ENCODE results near the gene ATG7.

Gene ATG7

DNA sequence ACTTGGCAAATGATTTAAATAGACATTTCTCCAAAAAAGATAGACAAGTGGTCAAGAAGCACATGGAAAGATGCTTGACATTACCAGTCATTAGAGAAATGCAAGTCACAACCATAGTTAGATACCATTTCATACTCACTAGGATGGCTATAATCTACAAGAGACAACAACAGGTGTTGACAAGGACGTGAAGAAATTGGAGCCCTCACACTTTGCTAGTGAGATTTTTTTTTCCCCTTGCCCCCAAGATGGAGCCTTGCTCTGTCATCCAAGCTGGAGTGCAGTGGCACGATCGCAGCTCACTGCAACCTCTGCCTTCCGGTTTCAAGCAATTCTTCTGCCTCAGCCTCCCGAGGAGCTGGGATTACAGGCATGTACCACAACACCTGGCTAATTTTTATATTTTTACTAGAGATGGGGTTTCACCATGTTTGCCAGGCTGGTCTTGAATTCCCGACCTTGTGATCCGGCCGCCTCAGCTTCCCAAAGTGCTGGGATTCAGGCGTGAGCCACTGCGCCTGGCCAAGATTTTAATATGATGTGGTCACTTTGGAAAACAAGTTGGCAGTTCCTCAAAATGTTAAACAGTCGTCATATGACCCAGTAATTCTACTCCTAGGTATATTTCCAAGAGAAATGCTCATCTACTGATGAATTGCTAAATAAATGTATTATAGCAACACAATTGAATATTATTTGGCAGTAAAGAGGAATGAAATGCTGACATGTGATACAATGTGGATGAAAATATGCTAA lies 103.3 kb downstream of the ATG7 start:
- DNase-seq (ENCODE audit: low read depth, low spot score): no peak
- Histone ChIP-seq H3K36me3 (ENCODE audit: control insufficient read depth, insufficient read depth, low read length) (no peaks in the 10 kb centered on the region), H3K27me3 (ENCODE audit: control insufficient read depth, insufficient read depth, low read length) (no peaks in the 10 kb centered on the region), H3K27ac (ENCODE audit: low read length) (no peak overlapping the region), H3K4me1 (ENCODE audit: control insufficient read depth, insufficient read depth, low read length) (no peaks in the 10 kb centered on the region; the same call in 1 of the 2 replicates), H3K9me3 (ENCODE audit: control insufficient read depth, insufficient read depth, low read length) (no peaks in the 10 kb centered on the region), H3K4me3 (ENCODE audit: low read length) (no peak overlapping the region)
- WGBS (ENCODE audit: insufficient coverage, insufficient read length): no CpG with 5 or more reads among the region's 11 CpGs

DNA sequence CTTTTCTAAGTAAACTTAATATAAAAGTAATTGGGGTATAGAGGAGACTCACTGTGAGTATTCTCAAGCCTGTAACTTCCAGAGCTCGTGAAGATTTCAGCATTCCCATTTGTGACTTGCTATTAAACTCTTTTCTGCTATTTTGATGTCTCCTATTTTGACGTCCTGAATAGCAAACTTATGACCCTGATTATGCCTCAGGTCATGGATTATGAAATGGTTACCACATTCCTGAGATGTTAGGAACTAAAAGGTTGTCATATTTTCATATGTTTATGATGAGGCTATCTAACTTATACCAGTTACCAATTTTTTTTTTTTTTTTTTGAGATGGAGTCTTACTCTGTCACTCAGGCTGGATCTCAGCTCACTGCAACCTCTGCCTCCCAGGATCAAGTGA lies 105.5 kb downstream of the ATG7 start:
- no CpG with 5 or more reads among the region's 2 CpGs for WGBS (ENCODE audit: insufficient coverage, insufficient read length)
- Histone ChIP-seq H3K9me3 (ENCODE audit: control insufficient read depth, insufficient read depth, low read length) (no peaks in the 10 kb centered on the region), H3K27ac (ENCODE audit: low read length) (no peak overlapping the region), H3K4me3 (ENCODE audit: low read length) (no peak overlapping the region), H3K27me3 (ENCODE audit: control insufficient read depth, insufficient read depth, low read length) (no peaks in the 10 kb centered on the region), H3K4me1 (ENCODE audit: control insufficient read depth, insufficient read depth, low read length) (no peaks in the 10 kb centered on the region; the same call in 1 of the 2 replicates), H3K36me3 (ENCODE audit: control insufficient read depth, insufficient read depth, low read length) (no peaks in the 10 kb centered on the region)
- DNase-seq (ENCODE audit: low read depth, low spot score): no peak

DNA sequence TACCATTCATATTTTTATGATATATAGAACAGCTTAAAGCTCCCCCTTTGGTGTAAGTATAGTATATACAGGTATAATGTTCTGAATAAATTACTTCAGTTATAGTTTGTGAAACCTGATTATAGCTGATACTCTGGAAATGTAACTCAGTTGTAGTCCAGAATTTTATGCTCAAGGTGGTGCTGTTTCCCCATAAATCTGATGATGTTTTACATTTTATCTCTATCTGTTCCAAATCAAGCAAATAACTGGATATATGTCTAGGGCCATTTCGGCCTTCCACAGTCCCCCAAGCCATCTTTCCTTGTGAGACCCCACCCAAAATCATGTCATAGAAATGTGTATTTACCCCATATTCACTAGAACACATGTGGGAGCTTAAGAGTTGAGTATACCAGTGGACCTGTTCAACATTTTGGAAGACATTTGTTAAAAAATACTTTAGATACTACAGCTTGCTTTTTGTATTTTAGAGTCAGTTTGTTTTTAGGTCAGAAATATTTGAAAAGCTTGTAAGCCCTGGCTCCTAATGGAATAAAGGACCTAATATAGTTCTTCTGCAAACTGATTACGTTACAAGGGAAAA lies 107.1 kb downstream of the ATG7 start:
- no CpG with 5 or more reads among the region's 2 CpGs for WGBS (ENCODE audit: insufficient coverage, insufficient read length)
- DNase-seq (ENCODE audit: low read depth, low spot score): no peak
- H3K9me3 ChIP-seq (ENCODE audit: control insufficient read depth, insufficient read depth, low read length): no peaks in the 10 kb centered on the region

DNA sequence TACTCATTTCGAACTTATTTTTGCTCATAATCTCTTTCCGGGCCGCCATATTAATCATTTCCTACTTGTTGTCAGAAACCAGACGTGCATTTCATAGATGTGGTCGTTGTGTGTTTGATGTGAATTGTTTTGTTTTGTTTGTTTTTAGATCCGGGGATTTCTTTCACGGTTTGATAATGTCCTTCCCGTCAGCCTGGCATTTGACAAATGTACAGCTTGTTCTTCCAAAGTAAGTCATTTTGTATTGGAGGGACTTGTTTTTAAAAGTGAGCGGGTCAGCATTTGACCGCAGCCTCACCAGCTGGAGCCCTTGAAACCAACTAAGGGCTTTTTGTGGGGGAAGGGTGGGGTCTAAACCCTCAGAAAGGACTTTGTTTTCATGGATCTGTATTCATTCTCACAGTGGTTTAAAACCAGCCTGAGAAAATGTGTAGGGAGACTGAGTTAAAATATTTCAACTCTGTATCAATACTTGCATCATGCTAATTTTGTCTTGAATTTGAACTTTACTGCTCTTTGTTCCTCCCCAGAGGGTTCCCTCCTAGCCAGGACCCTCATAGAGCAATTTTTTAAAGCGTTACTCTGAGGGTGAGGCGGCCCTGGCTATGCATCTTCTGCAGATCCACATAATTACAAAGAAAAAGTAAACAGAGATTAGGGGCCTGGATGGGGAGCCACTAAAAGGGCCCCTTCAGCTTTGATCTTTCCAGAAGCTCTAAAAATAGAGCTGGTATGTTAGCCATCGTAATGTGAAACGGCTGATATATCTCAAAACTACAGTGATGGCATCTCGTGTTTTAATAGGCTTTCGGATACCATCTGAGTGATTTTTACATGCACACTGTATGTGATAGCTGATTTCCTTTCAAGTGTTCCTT lies 107.9 kb downstream of the ATG7 start:
- no peak for DNase-seq (ENCODE audit: low read depth, low spot score)
- H3K27me3 ChIP-seq (ENCODE audit: control insufficient read depth, insufficient read depth, low read length): no peaks in the 10 kb centered on the region
- no peak overlapping the region for H3K4me3 ChIP-seq (ENCODE audit: low read length)
- H3K9me3 ChIP-seq (ENCODE audit: control insufficient read depth, insufficient read depth, low read length): no peaks in the 10 kb centered on the region
- no peaks in the 10 kb centered on the region; the same call in 1 of the 2 replicates for H3K4me1 ChIP-seq (ENCODE audit: control insufficient read depth, insufficient read depth, low read length)
- no peak overlapping the region for H3K27ac ChIP-seq (ENCODE audit: low read length)
- WGBS (ENCODE audit: insufficient coverage, insufficient read length): 100% methylated on average over 3 of the region's 16 CpGs
- H3K36me3 ChIP-seq (ENCODE audit: control insufficient read depth, insufficient read depth, low read length): no peaks in the 10 kb centered on the region

More for the DNA sequence above, 107.1 kb downstream of the ATG7 start:
- Histone ChIP-seq H3K27ac (ENCODE audit: low read length) (no peak overlapping the region), H3K4me1 (ENCODE audit: control insufficient read depth, insufficient read depth, low read length) (no peaks in the 10 kb centered on the region; the same call in 1 of the 2 replicates), H3K36me3 (ENCODE audit: control insufficient read depth, insufficient read depth, low read length) (no peaks in the 10 kb centered on the region), H3K27me3 (ENCODE audit: control insufficient read depth, insufficient read depth, low read length) (no peaks in the 10 kb centered on the region), H3K4me3 (ENCODE audit: low read length) (no peak overlapping the region)

DNA sequence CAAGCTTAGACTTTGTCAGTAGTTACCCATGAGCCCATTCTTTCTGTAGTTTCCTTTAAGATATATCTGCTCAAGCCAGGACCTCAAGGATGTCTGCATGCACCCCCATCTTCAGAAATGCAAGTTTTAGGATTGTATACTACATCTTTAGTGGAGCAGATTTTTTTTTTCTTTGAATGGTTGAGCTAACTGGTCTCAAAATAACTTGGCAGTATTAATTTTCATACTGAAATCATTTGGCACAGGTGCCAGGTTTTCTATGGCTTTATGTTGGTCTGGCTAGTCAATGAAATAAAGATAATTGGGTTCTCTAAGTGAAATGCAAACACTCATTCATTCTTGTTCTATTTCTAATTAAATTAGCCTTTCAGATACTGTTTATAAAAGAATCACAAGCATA lies 108.9 kb downstream of the ATG7 start:
- Histone ChIP-seq H3K4me3 (ENCODE audit: low read length) (no peak overlapping the region), H3K27ac (ENCODE audit: low read length) (no peak overlapping the region), H3K4me1 (ENCODE audit: control insufficient read depth, insufficient read depth, low read length) (no peaks in the 10 kb centered on the region; the same call in 1 of the 2 replicates), H3K9me3 (ENCODE audit: control insufficient read depth, insufficient read depth, low read length) (no peaks in the 10 kb centered on the region), H3K27me3 (ENCODE audit: control insufficient read depth, insufficient read depth, low read length) (no peaks in the 10 kb centered on the region), H3K36me3 (ENCODE audit: control insufficient read depth, insufficient read depth, low read length) (no peaks in the 10 kb centered on the region)
- DNase-seq (ENCODE audit: low read depth, low spot score): no peak

DNA sequence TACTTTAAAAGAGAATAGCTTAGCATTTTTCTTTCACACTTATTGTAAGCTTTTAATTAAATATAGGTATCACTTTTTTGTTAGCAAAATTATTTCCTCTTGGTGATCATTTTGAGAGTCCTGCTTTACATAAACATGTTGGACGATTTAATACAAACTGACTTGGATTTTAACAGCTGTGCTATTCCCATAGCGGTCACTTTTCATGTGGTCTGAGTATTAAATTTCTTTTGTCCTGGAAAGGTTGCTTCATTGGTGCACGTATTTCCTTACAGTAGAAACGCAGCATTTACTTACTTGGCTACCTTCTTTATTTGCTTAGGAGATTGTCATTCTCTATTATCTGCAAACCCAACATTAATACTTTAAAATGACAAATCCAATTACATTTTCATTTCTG lies 109.4 kb downstream of the ATG7 start:
- H3K4me1 ChIP-seq (ENCODE audit: control insufficient read depth, insufficient read depth, low read length): no peaks in the 10 kb centered on the region; the same call in 1 of the 2 replicates
- WGBS (ENCODE audit: insufficient coverage, insufficient read length): no CpG with 5 or more reads among the region's 4 CpGs
- no peak overlapping the region for H3K27ac ChIP-seq (ENCODE audit: low read length)
- no peaks in the 10 kb centered on the region for H3K27me3 ChIP-seq (ENCODE audit: control insufficient read depth, insufficient read depth, low read length)
- no peaks in the 10 kb centered on the region for H3K9me3 ChIP-seq (ENCODE audit: control insufficient read depth, insufficient read depth, low read length)
- H3K4me3 ChIP-seq (ENCODE audit: low read length): no peak overlapping the region
- DNase-seq (ENCODE audit: low read depth, low spot score): no peak
- no peaks in the 10 kb centered on the region for H3K36me3 ChIP-seq (ENCODE audit: control insufficient read depth, insufficient read depth, low read length)

DNA sequence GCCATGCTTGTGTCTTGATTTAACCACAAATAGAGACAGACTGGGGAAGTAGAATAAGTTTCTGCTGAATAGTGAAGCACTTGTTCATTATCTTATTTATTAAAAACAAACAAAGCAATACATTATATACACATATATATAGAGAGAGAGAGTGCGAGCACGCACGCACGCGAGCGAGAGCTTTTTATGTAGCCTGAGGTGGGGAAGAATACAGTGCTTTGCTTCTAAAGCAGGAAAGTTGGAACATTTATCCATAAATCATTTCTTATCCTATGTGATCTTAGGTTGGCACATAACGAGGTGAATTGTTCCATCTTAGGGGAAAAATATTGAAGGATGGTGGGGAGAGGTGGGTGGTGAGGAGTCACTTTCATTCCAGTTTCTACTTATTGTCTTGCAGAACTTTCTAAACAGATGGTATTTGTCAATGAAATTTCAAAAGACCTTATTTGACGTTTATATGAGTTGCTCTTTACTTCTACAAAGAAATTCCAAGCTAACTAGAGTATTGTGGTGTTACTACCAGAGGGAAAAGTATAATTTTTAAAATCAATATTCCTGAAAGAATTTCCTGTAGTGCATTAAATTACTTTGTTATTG lies 110.0 kb downstream of the ATG7 start:
- no CpG with 5 or more reads among the region's 8 CpGs for whole genome bisulfite sequencing (ENCODE audit: insufficient coverage, insufficient read length)
- Histone ChIP-seq H3K27ac (ENCODE audit: low read length) (no peak overlapping the region), H3K4me3 (ENCODE audit: low read length) (no peak overlapping the region), H3K9me3 (ENCODE audit: control insufficient read depth, insufficient read depth, low read length) (no peaks in the 10 kb centered on the region), H3K36me3 (ENCODE audit: control insufficient read depth, insufficient read depth, low read length) (no peaks in the 10 kb centered on the region), H3K27me3 (ENCODE audit: control insufficient read depth, insufficient read depth, low read length) (no peaks in the 10 kb centered on the region), H3K4me1 (ENCODE audit: control insufficient read depth, insufficient read depth, low read length) (no peaks in the 10 kb centered on the region; the same call in 1 of the 2 replicates)
- DNase-seq (ENCODE audit: low read depth, low spot score): no peak

DNA sequence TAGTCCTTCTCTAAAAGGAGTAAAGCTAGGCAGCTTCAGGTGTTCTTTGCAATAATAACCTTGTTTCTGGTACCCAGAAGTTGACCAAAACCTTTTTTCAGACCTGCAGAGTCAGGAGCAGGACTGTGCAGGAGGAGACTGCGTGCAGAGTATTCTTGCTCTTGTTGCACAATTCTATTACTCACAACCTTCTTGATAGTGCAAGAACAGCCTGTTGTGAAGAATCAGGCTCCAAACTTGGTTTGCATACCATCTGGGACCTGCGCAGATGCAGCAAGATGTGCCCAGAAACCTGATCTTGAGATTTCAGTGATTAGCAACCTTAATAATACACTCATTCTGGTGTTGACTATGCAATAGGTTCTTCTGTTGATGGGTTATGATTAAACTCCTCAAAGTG lies 111.9 kb downstream of the ATG7 start:
- Histone ChIP-seq H3K4me3 (ENCODE audit: low read length) (no peak overlapping the region), H3K27ac (ENCODE audit: low read length) (no peak overlapping the region), H3K4me1 (ENCODE audit: control insufficient read depth, insufficient read depth, low read length) (no peaks in the 10 kb centered on the region; the same call in 1 of the 2 replicates), H3K9me3 (ENCODE audit: control insufficient read depth, insufficient read depth, low read length) (no peaks in the 10 kb centered on the region), H3K27me3 (ENCODE audit: control insufficient read depth, insufficient read depth, low read length) (no peaks in the 10 kb centered on the region), H3K36me3 (ENCODE audit: control insufficient read depth, insufficient read depth, low read length) (no peaks in the 10 kb centered on the region)
- no CpG with 5 or more reads among the region's 2 CpGs for WGBS (ENCODE audit: insufficient coverage, insufficient read length)
- DNase-seq (ENCODE audit: low read depth, low spot score): no peak

DNA sequence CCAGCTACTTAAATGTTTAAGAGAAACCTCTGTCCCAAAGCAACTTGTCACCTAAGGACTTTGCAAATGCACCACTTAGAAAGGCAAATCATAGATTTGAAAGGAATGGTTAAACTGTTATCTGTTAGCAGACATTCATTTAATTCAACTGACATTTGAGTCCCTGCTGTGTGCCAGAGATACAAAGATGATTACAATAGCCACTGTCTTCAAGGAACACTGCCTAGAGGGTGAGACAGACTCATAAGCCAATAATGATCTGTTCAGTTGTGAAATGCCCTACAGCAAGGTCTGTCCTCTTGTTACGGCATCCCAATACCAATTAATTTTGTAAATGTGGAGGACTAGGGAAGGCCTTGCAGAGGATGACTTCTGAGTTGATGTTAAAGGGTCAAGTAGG lies 113.1 kb downstream of the ATG7 start:
- H3K9me3 ChIP-seq (ENCODE audit: control insufficient read depth, insufficient read depth, low read length): no peaks in the 10 kb centered on the region
- DNase-seq (ENCODE audit: low read depth, low spot score): no peak
- H3K4me1 ChIP-seq (ENCODE audit: control insufficient read depth, insufficient read depth, low read length): no peaks in the 10 kb centered on the region
- no CpG with 5 or more reads among the region's 1 CpG for WGBS (ENCODE audit: insufficient coverage, insufficient read length)
- H3K36me3 ChIP-seq (ENCODE audit: control insufficient read depth, insufficient read depth, low read length): no peaks in the 10 kb centered on the region
- no peak overlapping the region for H3K4me3 ChIP-seq (ENCODE audit: low read length)
- H3K27me3 ChIP-seq (ENCODE audit: control insufficient read depth, insufficient read depth, low read length): no peaks in the 10 kb centered on the region
- H3K27ac ChIP-seq (ENCODE audit: low read length): no peak overlapping the region

DNA sequence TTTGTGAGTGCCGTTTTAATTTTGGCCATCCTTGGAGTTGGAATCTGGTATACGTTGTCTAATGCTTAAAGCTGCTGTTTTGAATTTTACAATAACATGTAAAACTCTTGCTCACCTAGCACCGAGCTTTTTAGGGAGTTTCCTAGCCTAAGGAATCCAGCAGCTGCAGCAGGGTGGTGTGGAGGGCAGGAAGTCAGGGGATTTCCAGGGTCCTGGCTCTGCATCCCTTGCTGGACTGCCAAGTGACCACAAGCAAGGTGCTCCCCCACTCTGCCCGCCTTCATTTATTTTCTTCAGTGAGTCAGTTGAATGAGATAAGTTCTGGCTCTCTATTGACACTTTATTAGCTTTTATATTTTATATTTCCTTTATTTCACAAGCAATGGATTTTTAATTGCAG lies 113.7 kb downstream of the ATG7 start:
- Histone ChIP-seq H3K4me1 (ENCODE audit: control insufficient read depth, insufficient read depth, low read length) (no peaks in the 10 kb centered on the region), H3K4me3 (ENCODE audit: low read length) (no peak overlapping the region), H3K36me3 (ENCODE audit: control insufficient read depth, insufficient read depth, low read length) (no peaks in the 10 kb centered on the region), H3K9me3 (ENCODE audit: control insufficient read depth, insufficient read depth, low read length) (no peaks in the 10 kb centered on the region), H3K27ac (ENCODE audit: low read length) (no peak overlapping the region), H3K27me3 (ENCODE audit: control insufficient read depth, insufficient read depth, low read length) (no peaks in the 10 kb centered on the region)
- no peak for DNase-seq (ENCODE audit: low read depth, low spot score)
- no CpG with 5 or more reads among the region's 4 CpGs for WGBS (ENCODE audit: insufficient coverage, insufficient read length)

Measured in iPS DF 6.9 (cell line).